ENCODE data around the gene MS4A6A.
"Not testable (repeated sequence)": the region's sequence is repeated elsewhere in the genome, so short reads cannot be mapped to it uniquely, and the experiment has no call there.

MS4A6A gene

GRCh38 chr11:60159868-60160267, 23.0 kb downstream of the MS4A6A start:
- no peaks in the 10 kb centered on the region for H3K27me3 ChIP-seq (ENCODE audit: insufficient read depth, low read depth)
- H3K4me3 ChIP-seq (IDR thresholded peaks at IDR 0.05; ENCODE audit: insufficient read depth, low read depth, low read length): no peak overlapping the region
- no peak overlapping the region for H2AFZ ChIP-seq (ENCODE audit: low read depth)
- H4K20me1 ChIP-seq (ENCODE audit: insufficient read depth): no peaks in the 10 kb centered on the region
- no peak for TF ChIP-seq CTCF (conservative IDR thresholded peaks at IDR 0.05; ENCODE audit: low read depth, low read length)
- H3K4me2 ChIP-seq: no peak overlapping the region
- no peak overlapping the region for H3K27ac ChIP-seq
- H3K9ac ChIP-seq: no peak overlapping the region
- no peaks in the 10 kb centered on the region for H3K79me2 ChIP-seq (ENCODE audit: insufficient read depth, low read depth)
- no peaks in the 10 kb centered on the region for H3K36me3 ChIP-seq (ENCODE audit: insufficient read depth)
- H3K4me1 ChIP-seq (ENCODE audit: low read depth, poor library complexity, severe bottlenecking): no peaks in the 10 kb centered on the region

- Histone ChIP-seq H3K4me1 (ENCODE audit: low read depth, poor library complexity, severe bottlenecking) (no peaks in the 10 kb centered on the region), H3K4me3 (IDR thresholded peaks at IDR 0.05; ENCODE audit: insufficient read depth, low read depth, low read length) (no peak overlapping the region), H3K9ac (no peak overlapping the region), H3K4me2 (no peak overlapping the region), H3K27ac (no peak overlapping the region), H3K36me3 (ENCODE audit: insufficient read depth) (no peaks in the 10 kb centered on the region), H3K79me2 (ENCODE audit: insufficient read depth, low read depth) (no peaks in the 10 kb centered on the region), H4K20me1 (ENCODE audit: insufficient read depth) (no peaks in the 10 kb centered on the region), H3K27me3 (ENCODE audit: insufficient read depth, low read depth) (no peaks in the 10 kb centered on the region), H2AFZ (ENCODE audit: low read depth) (no peak overlapping the region)
- TF ChIP-seq CTCF (conservative IDR thresholded peaks at IDR 0.05; ENCODE audit: low read depth, low read length): no peak
Measured at GRCh38 chr11:60159284-60159683, 23.6 kb downstream of the MS4A6A start.

GRCh38 chr11:60158636-60159035, 24.2 kb downstream of the MS4A6A start:
- H3K4me2 ChIP-seq: no peak overlapping the region
- H3K4me3 ChIP-seq (IDR thresholded peaks at IDR 0.05; ENCODE audit: insufficient read depth, low read depth, low read length): no peak overlapping the region
- H4K20me1 ChIP-seq (ENCODE audit: insufficient read depth): no peaks in the 10 kb centered on the region
- no peak overlapping the region for H3K27ac ChIP-seq
- H3K36me3 ChIP-seq (ENCODE audit: insufficient read depth): no peaks in the 10 kb centered on the region
- no peak overlapping the region for H3K9ac ChIP-seq
- H2AFZ ChIP-seq (ENCODE audit: low read depth): no peak overlapping the region
- H3K4me1 ChIP-seq (ENCODE audit: low read depth, poor library complexity, severe bottlenecking): no peaks in the 10 kb centered on the region
- TF ChIP-seq CTCF (conservative IDR thresholded peaks at IDR 0.05; ENCODE audit: low read depth, low read length): no peak
- H3K27me3 ChIP-seq (ENCODE audit: insufficient read depth, low read depth): no peaks in the 10 kb centered on the region
- no peaks in the 10 kb centered on the region for H3K79me2 ChIP-seq (ENCODE audit: insufficient read depth, low read depth)

GRCh38 chr11:60155931-60156330, 27.0 kb downstream of the MS4A6A start:
- Histone ChIP-seq H3K27me3 (ENCODE audit: insufficient read depth, low read depth) (no peaks in the 10 kb centered on the region), H2AFZ (ENCODE audit: low read depth) (no peak overlapping the region), H3K79me2 (ENCODE audit: insufficient read depth, low read depth) (no peaks in the 10 kb centered on the region), H3K36me3 (ENCODE audit: insufficient read depth) (no peaks in the 10 kb centered on the region), H3K9ac (no peak overlapping the region), H4K20me1 (ENCODE audit: insufficient read depth) (no peaks in the 10 kb centered on the region), H3K27ac (no peak overlapping the region), H3K4me1 (ENCODE audit: low read depth, poor library complexity, severe bottlenecking) (no peaks in the 10 kb centered on the region), H3K4me3 (IDR thresholded peaks at IDR 0.05; ENCODE audit: insufficient read depth, low read depth, low read length) (no peak overlapping the region), H3K4me2 (no peak overlapping the region)
- no peak for TF ChIP-seq CTCF (conservative IDR thresholded peaks at IDR 0.05; ENCODE audit: low read depth, low read length)

GRCh38 chr11:60152727-60153126, 30.2 kb downstream of the MS4A6A start:
- not testable (repeated sequence) for H3K27ac ChIP-seq; H4K20me1 ChIP-seq (ENCODE audit: insufficient read depth); H3K79me2 ChIP-seq (ENCODE audit: insufficient read depth, low read depth); H2AFZ ChIP-seq (ENCODE audit: low read depth); H3K4me1 ChIP-seq (ENCODE audit: low read depth, poor library complexity, severe bottlenecking); H3K4me2 ChIP-seq; H3K9ac ChIP-seq; H3K36me3 ChIP-seq (ENCODE audit: insufficient read depth); H3K4me3 ChIP-seq (IDR thresholded peaks at IDR 0.05; ENCODE audit: insufficient read depth, low read depth, low read length); H3K27me3 ChIP-seq (ENCODE audit: insufficient read depth, low read depth)

Data from KMS-11 (cell line).